GM18951 (cell line): ENCODE data around the gene MAP3K20.

ENCODE experiments used
- POLR2A ChIP-seq: IDR thresholded peaks from 4 replicates; pipeline ENCODE4 v1.6.1; 2011; ENCODE audit warnings: mild to moderate bottlenecking; ENCODE audit not compliant: insufficient read length, insufficient read depth; ENCODE audit errors: extremely low read depth
- in situ Hi-C: fragments of 300-500 bp; cut with MboI; formaldehyde crosslinking; loops from one replicate; pipeline ENCODE4 v1.12.0; 2022; ENCODE audit warnings: low sequenced_read_pairs, mixed read lengths, inconsistent platforms; ENCODE audit not compliant: unreplicated experiment

The MAP3K20 gene

DNA sequence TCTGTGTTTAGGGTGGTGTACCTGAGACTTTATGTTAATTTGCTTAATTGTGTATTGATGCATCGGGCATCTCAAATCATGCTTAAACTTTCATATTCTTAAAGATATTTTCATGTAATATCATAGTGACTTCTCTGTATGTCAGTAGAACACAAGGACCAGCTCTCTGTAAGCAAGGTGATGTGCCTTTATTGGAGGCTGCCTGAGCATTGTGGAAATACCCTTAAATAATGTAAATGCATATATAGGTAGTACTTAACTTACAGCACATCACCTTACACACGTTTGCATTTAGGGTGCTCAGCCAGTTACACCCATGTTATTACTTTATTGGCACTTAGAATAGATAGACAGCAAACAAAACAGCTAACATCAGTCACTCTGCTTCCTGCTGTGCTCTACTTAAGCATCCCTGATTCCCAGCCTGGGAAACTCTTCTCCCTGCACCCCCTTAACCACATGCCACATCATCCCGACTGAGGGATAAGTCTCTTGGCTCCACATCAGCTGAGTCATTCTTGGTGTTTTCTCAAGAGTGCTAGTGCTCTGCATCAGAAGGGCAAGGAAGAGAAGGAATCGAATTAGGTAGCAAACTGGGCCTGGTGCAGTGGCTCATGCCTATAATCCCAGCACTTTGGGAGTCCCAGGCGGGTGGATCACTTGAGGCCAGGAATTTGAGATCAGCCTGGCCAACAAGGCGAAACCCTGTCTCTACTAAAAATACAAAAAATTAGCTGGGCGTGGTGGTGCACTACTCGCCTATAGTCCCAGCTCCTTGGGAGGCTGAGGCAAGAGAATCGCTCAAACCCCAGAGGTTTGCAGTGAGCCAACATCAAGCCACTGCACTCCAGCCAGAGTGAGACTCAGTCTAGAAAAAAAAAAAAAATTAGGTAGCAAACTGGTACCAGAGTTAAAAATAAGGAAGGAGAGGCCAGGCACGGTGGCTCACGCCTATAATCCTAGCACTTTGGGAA lies 108.7 kb downstream of the MAP3K20 start:
- TF ChIP-seq POLR2A, result no peak
- in situ Hi-C loops, result no loop called here

GRCh38 chr2:173185437-173185836 lies 109.8 kb downstream of the MAP3K20 start:
- TF ChIP-seq POLR2A, result no peak
- in situ Hi-C loops, result no loop called here

- TF ChIP-seq POLR2A, result no peak
- in situ Hi-C loops, result no loop called here
These were observed 112.5 kb downstream of the MAP3K20 start for GRCh38 chr2:173187941-173188788.

- in situ Hi-C loops, result no loop called here
- TF ChIP-seq POLR2A, result no peak
These were observed 116.0 kb downstream of the MAP3K20 start for GRCh38 chr2:173191601-173192000.

GRCh38 chr2:173192071-173192470 lies 116.4 kb downstream of the MAP3K20 start:
- in situ Hi-C loops, result no loop called here
- TF ChIP-seq POLR2A, result no peak

- in situ Hi-C loops, result no loop called here
- TF ChIP-seq POLR2A, result no peak
These were observed 118.3 kb downstream of the MAP3K20 start for GRCh38 chr2:173193925-173194324.

DNA sequence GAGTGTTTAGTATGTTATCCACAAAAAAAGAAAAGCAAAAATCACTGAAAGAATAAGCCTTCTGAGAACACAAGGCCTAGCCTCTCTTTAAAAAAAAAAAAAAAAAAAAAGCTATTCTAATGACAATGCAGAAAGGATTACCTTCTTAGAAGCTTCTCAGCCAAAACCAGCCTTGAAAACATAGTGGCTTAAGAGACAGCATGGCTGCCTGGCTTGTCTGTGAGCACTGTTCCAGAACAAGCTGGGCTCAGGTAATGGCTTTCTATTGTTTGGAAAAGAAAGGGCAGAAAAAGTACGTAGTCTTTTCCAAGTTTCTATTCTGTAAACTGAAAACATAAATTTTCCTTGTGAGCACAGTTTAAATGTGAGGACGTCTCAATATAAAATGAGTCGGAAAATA lies 119.5 kb downstream of the MAP3K20 start:
- no peak for TF ChIP-seq POLR2A
- in situ Hi-C loops, result no loop called here

- in situ Hi-C loops, result no loop called here
- no peak for TF ChIP-seq POLR2A
These were observed 120.4 kb downstream of the MAP3K20 start for GRCh38 chr2:173196080-173196479.

- in situ Hi-C loops, result no loop called here
- no peak for TF ChIP-seq POLR2A
These were observed 121.0 kb downstream of the MAP3K20 start for GRCh38 chr2:173196638-173197037.

DNA sequence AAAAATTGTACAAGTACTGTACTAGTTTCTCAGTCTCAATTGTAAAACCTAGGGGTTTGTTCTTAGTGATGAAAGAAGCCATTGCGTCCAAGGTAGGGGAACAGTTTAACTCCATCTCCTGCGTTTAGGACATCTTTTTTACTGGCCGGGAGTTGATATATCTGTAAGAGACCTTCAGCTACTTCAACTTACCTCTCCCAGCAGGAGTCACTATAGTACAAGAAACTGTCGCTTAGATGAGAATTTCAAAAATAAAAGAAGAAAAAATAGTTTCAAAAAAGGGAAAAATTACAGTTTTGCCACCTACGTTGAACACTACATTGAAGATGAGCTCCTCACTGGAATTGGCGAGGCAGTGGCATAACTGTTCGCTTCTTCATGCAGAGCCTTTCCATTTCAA lies 122.7 kb downstream of the MAP3K20 start:
- in situ Hi-C loops, result no loop called here
- TF ChIP-seq POLR2A, result no peak

- in situ Hi-C loops, result no loop called here
- TF ChIP-seq POLR2A, result no peak
These were observed 123.6 kb downstream of the MAP3K20 start for GRCh38 chr2:173199294-173199693.

DNA sequence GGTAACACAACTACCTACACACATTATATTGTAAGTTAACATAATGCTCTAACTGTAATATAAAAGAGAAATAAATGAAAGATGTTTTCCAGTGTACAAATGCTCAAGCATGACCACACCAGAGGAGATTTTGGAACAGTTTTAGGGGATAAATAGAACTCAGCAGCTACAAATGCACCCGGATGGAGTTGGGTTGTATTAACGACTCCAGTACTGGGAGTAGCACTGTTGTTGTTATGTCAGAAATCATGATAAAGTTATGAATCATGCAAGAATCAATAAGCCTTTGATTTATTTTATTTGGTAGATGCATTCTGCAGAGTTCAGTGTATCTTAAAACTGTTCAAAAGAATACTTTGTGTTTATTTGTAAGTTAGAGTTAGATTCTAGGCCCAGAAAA lies 126.9 kb downstream of the MAP3K20 start:
- TF ChIP-seq POLR2A, result no peak
- in situ Hi-C loops, result no loop called here

DNA sequence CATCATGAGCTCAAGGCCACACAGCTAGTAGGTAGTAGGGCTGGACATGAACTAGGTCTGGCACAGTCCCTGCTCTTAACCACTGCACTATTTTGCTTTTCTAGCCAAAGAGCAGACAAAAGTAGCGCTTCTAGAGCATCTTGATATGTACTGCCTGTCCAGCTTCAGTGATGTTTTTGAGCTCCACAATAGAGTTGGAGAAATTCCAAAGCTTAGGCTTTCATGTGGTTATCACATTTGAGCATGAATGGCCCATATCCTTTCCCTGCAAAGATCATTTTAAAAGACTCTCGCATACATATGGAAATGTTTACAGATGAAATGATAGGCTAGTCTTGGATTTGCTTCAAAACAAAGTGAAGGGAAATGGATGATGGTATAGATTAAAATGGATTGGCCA lies 128.7 kb downstream of the MAP3K20 start:
- in situ Hi-C loops, result no loop called here

More for the DNA sequence above, 128.7 kb downstream of the MAP3K20 start:
- no peak for TF ChIP-seq POLR2A
